GM21390 (cell line): ENCODE measurements around the gene AIG1.

Experiments used
- ATAC-seq: cut with Tn5 transposase; IDR thresholded peaks from one replicate; pipeline ENCODE4 v1.9.1; 2021; ENCODE audit not compliant: unreplicated experiment

AIG1 gene

GRCh38 chr6:143192766-143193165, 132.1 kb downstream of the AIG1 start:
- ATAC-seq: no peak

GRCh38 chr6:143193571-143194094, 132.9 kb downstream of the AIG1 start:
- no peak for ATAC-seq

GRCh38 chr6:143194095-143194589, 133.5 kb downstream of the AIG1 start:
- no peak for ATAC-seq

GRCh38 chr6:143195349-143195845, 134.7 kb downstream of the AIG1 start:
- ATAC-seq: no peak

GRCh38 chr6:143196525-143197225, 136.0 kb downstream of the AIG1 start:
- ATAC-seq: no peak

- ATAC-seq: no peak
These were observed 136.7 kb downstream of the AIG1 start for GRCh38 chr6:143197377-143197776.

GRCh38 chr6:143198312-143198711, 137.6 kb downstream of the AIG1 start:
- ATAC-seq: no peak

GRCh38 chr6:143199291-143199690, 138.6 kb downstream of the AIG1 start:
- ATAC-seq: no peak

- no peak for ATAC-seq
These were observed 139.6 kb downstream of the AIG1 start for GRCh38 chr6:143200167-143200770.

- ATAC-seq: no peak
These were observed 143.4 kb downstream of the AIG1 start for GRCh38 chr6:143204045-143204444.

- ATAC-seq: no peak
These were observed 144.4 kb downstream of the AIG1 start for GRCh38 chr6:143205131-143205535.

- no peak for ATAC-seq
These were observed 144.9 kb downstream of the AIG1 start for GRCh38 chr6:143205585-143205984.

GRCh38 chr6:143205991-143206390, 145.3 kb downstream of the AIG1 start:
- no peak for ATAC-seq

- no peak for ATAC-seq
These were observed 145.9 kb downstream of the AIG1 start for GRCh38 chr6:143206550-143206949.

GRCh38 chr6:143210420-143210819, 149.7 kb downstream of the AIG1 start:
- ATAC-seq: no peak

GRCh38 chr6:143213859-143214376, 153.2 kb downstream of the AIG1 start:
- ATAC-seq: no peak

GRCh38 chr6:143215363-143215762, 154.7 kb downstream of the AIG1 start:
- ATAC-seq: no peak

GRCh38 chr6:143215771-143216170, 155.1 kb downstream of the AIG1 start:
- no peak for ATAC-seq

- no peak for ATAC-seq
These were observed 157.5 kb downstream of the AIG1 start for GRCh38 chr6:143218233-143218632.

- ATAC-seq: no peak
These were observed 161.0 kb downstream of the AIG1 start for GRCh38 chr6:143221698-143222097.

- no peak for ATAC-seq
These were observed 161.6 kb downstream of the AIG1 start for GRCh38 chr6:143222310-143222709.

GRCh38 chr6:143222801-143223231, 162.1 kb downstream of the AIG1 start:
- no peak for ATAC-seq
